OCI-LY7 (cell line): Measurements from ENCODE around the gene SURF4.

ENCODE experiments used
- CTCF ChIP-seq: fragments of 200-600 bp; sonication (generic); conservative IDR thresholded peaks from 2 replicates; pipeline ENCODE4 v1.5.1; 2014; ENCODE audit warnings: mild to moderate bottlenecking, antibody characterized with exemption, low read length, moderate library complexity, mixed read lengths
- EZH2phosphoT487 ChIP-seq: fragments of 200-600 bp; sonication (generic); IDR thresholded peaks from 2 replicates; pipeline ENCODE4 v1.6.1; 2018; ENCODE audit warnings: low read depth, borderline replicate concordance, mild to moderate bottlenecking, mixed run types, antibody characterized with exemption, low read length, moderate library complexity, mixed read lengths

GRCh38 chr9:133421615-133422542, 46.0 kb upstream of the SURF4 start, which contains the start of gene ADAMTS13:
- TF ChIP-seq CTCF, result peak; percentile 67
- TF ChIP-seq EZH2phosphoT487, result no peak
